Measurements from ENCODE around the gene NR1D1.

DNA sequence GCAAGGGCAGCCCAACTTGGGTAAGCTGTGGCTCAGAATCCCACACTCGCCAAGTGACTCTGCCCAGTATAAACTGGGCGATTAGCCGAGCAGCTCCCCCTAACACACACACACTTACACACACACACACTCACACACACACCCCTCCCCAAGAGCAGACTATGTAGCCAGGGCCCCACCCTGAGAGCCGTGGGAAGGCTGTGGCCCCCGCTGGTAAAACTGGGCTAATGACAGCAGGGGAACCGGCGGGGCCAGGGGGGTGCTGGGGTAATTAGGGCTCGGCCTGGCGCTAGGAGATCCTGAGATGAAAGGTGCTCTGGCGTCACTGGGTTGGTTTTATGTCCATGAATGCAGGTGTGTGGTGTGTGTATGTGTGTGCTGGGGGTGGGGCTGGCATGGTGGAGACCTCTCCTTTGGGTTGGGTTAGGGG is 38.8 kb downstream of the NR1D1 start:
- TF ChIP-seq, protein P1, sequence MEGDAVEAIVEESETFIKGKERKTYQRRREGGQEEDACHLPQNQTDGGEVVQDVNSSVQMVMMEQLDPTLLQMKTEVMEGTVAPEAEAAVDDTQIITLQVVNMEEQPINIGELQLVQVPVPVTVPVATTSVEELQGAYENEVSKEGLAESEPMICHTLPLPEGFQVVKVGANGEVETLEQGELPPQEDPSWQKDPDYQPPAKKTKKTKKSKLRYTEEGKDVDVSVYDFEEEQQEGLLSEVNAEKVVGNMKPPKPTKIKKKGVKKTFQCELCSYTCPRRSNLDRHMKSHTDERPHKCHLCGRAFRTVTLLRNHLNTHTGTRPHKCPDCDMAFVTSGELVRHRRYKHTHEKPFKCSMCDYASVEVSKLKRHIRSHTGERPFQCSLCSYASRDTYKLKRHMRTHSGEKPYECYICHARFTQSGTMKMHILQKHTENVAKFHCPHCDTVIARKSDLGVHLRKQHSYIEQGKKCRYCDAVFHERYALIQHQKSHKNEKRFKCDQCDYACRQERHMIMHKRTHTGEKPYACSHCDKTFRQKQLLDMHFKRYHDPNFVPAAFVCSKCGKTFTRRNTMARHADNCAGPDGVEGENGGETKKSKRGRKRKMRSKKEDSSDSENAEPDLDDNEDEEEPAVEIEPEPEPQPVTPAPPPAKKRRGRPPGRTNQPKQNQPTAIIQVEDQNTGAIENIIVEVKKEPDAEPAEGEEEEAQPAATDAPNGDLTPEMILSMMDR (IDR thresholded peaks at IDR 0.05) = no peak
- TF ChIP-seq POLR2AphosphoS5 (IDR thresholded peaks at IDR 0.05) = no peak
- no peak for TF ChIP-seq POLR2A (IDR thresholded peaks at IDR 0.05)
